Caco-2 (cell line): ENCODE data around the gene DDX50. TPM values are rescaled to one million over a fixed set of nuclear protein-coding genes. Genes with fewer than 3 reads are reported as not detected.

Experiments
- BruUV-seq: library from RNA; stranded (reverse); fragments of 400-500 nt; replicated peaks from 2 replicates; lab custom pipeline; 2021; lab: Mats Ljungman, UMichigan
- CTCF ChIA-PET: fragments of 300-600 bp; sonication (Branson Sonifier 250); formaldehyde crosslinking; loops from one replicate; lab custom pipeline; 2022; ENCODE audit warnings: antibody characterized with exemption; lab: Charles Lee
- POLR2A ChIA-PET: fragments of 300-600 bp; sonication (Branson Sonifier 250); formaldehyde crosslinking; loops from one replicate; lab custom pipeline; 2022; ENCODE audit warnings: antibody characterized with exemption; lab: Charles Lee
- DNase-seq, 2 experiments: peaks; one replicate each; pipeline versions ENCODE4 v3.0.0 to v3.0.0-alpha.2; 2020 to 2022
- H3K27me3 ChIP-seq: replicated peaks from 2 replicates; pipeline ENCODE4 v1.6.0; 2011; ENCODE audit warnings: low read length; ENCODE audit not compliant: control insufficient read depth, insufficient read depth
- H3K36me3 ChIP-seq: 2 replicates; pipeline ENCODE4 v1.5.1; 2011; ENCODE audit warnings: low read length; ENCODE audit not compliant: control insufficient read depth, insufficient read depth
- H3K4me1 ChIP-seq: fragments of 250-450 bp; sonication (Bioruptor Pico); 2 replicates; pipeline ENCODE4 v1.5.1; 2020; ENCODE audit warnings: mild to moderate bottlenecking
- H3K4me3 ChIP-seq: 2 replicates; pipeline ENCODE4 v1.5.1; 2011; ENCODE audit warnings: low read depth, mild to moderate bottlenecking, control low read depth, low read length
- H3K9me3 ChIP-seq: fragments of 250-450 bp; sonication (Bioruptor Pico); 2 replicates; pipeline ENCODE4 v1.5.1; 2020; ENCODE audit warnings: mild to moderate bottlenecking, moderate library complexity
- H3K27ac Mint-ChIP-seq: one replicate; pipeline ENCODE4 v1.8.0; 2022; ENCODE audit warnings: mixed read lengths; ENCODE audit not compliant: unreplicated experiment
- H3K27me3 Mint-ChIP-seq: one replicate; pipeline ENCODE4 v1.8.0; 2022; ENCODE audit warnings: mixed read lengths; ENCODE audit not compliant: insufficient read depth, unreplicated experiment
- H3K36me3 Mint-ChIP-seq: one replicate; pipeline ENCODE4 v1.8.0; 2022; ENCODE audit warnings: mild to moderate bottlenecking, mixed read lengths; ENCODE audit not compliant: insufficient read depth, unreplicated experiment
- H3K4me1 Mint-ChIP-seq: one replicate; pipeline ENCODE4 v1.8.0; 2022; ENCODE audit warnings: low read depth, mixed read lengths; ENCODE audit not compliant: unreplicated experiment
- H3K4me3 Mint-ChIP-seq: one replicate; pipeline ENCODE4 v1.8.0; 2022; ENCODE audit warnings: mild to moderate bottlenecking, moderate library complexity, mixed read lengths; ENCODE audit not compliant: unreplicated experiment
- H3K9me3 Mint-ChIP-seq: one replicate; pipeline ENCODE4 v1.8.0; 2022; ENCODE audit warnings: mixed read lengths; ENCODE audit not compliant: unreplicated experiment
- intact Hi-C: fragments of 100-400 bp; cut with micrococcal nuclease; formaldehyde crosslinking; loops from one replicate; pipeline ENCODE4 v1.10.0; 2022; ENCODE audit not compliant: unreplicated experiment
- total RNA-seq: library from RNA; stranded (reverse); gene quantifications from 2 replicates; pipeline ENCODE4 v1.2.3, GENCODE V29; 2022
- TF ChIP-seq, protein P1 (sequence below), 2 experiments: fragments of 200-600 bp in 1 of 2; IDR thresholded peaks; 1 replicate in 1 of 2; 2 replicates in 1 of 2; pipeline versions ENCODE4 v1.5.1 to v1.8.0; 2011 to 2022; ENCODE audit warnings: antibody characterized with exemption in 1 of 2, control low read depth in 1 of 2, inconsistent platforms in 1 of 2, low read depth in 1 of 2, low read length in 1 of 2, mild to moderate bottlenecking in 1 of 2, moderate library complexity in 1 of 2; ENCODE audit not compliant: insufficient read depth in 1 of 2, severe bottlenecking in 1 of 2, unreplicated experiment in 1 of 2

Gene DDX50
- total RNA-seq, 1 experiment from 2014 or later = 76.7 TPM

GRCh38 chr10:68987611-68988010, 86.5 kb downstream of the DDX50 start:
- Mint-ChIP-seq H3K36me3 (peaks cover 79% of the 10 kb centered on the region), H3K27me3 (no peaks in the 10 kb centered on the region), H3K4me1 (peaks cover 34% of the 10 kb centered on the region), H3K27ac (peak overlapping the region; percentile 90), H3K9me3 (no peaks in the 10 kb centered on the region), H3K4me3 (peak overlapping the region; percentile 81)
- ChIA-PET CTCF (interaction anchor here (0.5 to 1.3 kb wide), 3 partner anchors 17 to 459 kb away, joined by 3 to 5 read pairs (median 4); no protein-coding TSS in a partner anchor), POLR2A (interaction anchor here (0.5 to 0.6 kb wide), 4 partner anchors 20 to 186 kb away, joined by 3 to 5 read pairs (median 3); partner anchors contain the start of gene DDX21)
- Histone ChIP-seq H3K4me3 (no peak overlapping the region), H3K9me3 (no peaks in the 10 kb centered on the region), H3K4me1 (peaks cover 7% of the 10 kb centered on the region; the same call in 1 of the 2 replicates), H3K36me3 (peaks cover 2% of the 10 kb centered on the region; the same call in 1 of the 2 replicates), H3K27me3 (no peaks in the 10 kb centered on the region)
- TF ChIP-seq, protein P1, sequence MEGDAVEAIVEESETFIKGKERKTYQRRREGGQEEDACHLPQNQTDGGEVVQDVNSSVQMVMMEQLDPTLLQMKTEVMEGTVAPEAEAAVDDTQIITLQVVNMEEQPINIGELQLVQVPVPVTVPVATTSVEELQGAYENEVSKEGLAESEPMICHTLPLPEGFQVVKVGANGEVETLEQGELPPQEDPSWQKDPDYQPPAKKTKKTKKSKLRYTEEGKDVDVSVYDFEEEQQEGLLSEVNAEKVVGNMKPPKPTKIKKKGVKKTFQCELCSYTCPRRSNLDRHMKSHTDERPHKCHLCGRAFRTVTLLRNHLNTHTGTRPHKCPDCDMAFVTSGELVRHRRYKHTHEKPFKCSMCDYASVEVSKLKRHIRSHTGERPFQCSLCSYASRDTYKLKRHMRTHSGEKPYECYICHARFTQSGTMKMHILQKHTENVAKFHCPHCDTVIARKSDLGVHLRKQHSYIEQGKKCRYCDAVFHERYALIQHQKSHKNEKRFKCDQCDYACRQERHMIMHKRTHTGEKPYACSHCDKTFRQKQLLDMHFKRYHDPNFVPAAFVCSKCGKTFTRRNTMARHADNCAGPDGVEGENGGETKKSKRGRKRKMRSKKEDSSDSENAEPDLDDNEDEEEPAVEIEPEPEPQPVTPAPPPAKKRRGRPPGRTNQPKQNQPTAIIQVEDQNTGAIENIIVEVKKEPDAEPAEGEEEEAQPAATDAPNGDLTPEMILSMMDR (IDR thresholded peaks at IDR 0.05; ENCODE audit: insufficient read depth in 1 of 2, low read depth in 1 of 2, low read length in 1 of 2, severe bottlenecking in 1 of 2, unreplicated experiment in 1 of 2) = no peak
- intact Hi-C loops = loop anchor here (1.0 kb wide), 4 partner anchors 74 to 235 kb away; no protein-coding TSS in a partner anchor
- no TSS peak for BruUV-seq
- no peak for DNase-seq

DNA sequence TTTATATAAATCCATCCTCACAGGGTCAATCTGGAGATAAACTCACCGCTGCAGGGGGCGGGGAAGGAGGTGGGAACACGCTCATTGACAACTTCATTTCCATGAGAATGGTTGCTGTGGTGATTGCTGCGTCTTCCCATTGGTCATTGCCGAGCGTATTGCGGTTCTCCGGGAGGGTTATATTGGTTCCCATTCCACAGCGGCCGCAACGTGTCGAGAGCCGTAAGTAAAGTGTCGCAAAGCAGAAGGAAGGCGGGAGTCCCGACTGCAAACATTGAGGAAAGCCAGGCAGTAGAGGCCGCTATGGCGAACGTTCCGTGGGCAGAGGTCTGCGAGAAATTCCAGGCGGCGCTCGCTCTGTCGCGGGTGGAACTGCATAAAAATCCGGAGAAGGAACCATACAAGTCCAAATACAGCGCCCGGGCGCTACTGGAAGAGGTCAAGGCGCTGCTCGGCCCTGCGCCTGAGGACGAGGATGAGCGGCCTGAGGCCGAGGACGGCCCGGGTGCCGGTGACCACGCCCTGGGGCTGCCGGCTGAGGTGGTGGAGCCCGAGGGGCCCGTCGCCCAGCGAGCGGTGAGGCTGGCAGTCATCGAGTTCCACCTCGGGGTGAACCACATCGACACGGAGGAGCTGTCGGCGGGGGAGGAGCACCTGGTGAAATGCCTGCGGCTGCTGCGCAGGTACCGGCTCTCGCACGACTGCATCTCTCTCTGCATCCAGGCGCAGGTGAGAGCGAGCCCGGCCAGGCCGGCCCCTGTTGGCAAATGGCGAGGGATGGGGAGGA, 87.6 kb downstream of the DDX50 start, which contains the start of gene KIFBP:
Gene KIFBP, plus strand, starts transcription at position 274 of the 787 bp plus-strand sequence. Its CDS starts 30 bp downstream, at position 304.
- no peaks in the 10 kb centered on the region for H3K36me3 ChIP-seq
- peak; percentile 99 for DNase-seq
- intact Hi-C loops = loop anchor here (1.0 kb wide), 4 partner anchors 73 to 234 kb away; no protein-coding TSS in a partner anchor
- H3K27ac Mint-ChIP-seq = peak within 1 kb of the TSS; percentile 90
- H3K4me1 Mint-ChIP-seq = peaks cover 41% of the 10 kb centered on the region
- H3K4me3 ChIP-seq = peak within 1 kb of the TSS; percentile 76
- H3K36me3 Mint-ChIP-seq = peaks cover 71% of the 10 kb centered on the region
- TF ChIP-seq, protein P1 (IDR thresholded peaks at IDR 0.05; ENCODE audit: insufficient read depth in 1 of 2, low read depth in 1 of 2, low read length in 1 of 2, severe bottlenecking in 1 of 2, unreplicated experiment in 1 of 2) = peak; percentile 67 to 86
- BruUV-seq = TSS peak; percentile 46
- ChIA-PET POLR2A (interaction anchor here (1.7 kb wide), 1 partner anchor 33 kb away, joined by 5 read pairs; the partner anchor contains the start of gene DDX21), CTCF (interaction anchor here (1.0 to 1.3 kb wide), 2 partner anchors 8 to 16 kb away, joined by 3 read pairs; no protein-coding TSS in a partner anchor)
- no peaks in the 10 kb centered on the region for H3K27me3 Mint-ChIP-seq
- H3K9me3 Mint-ChIP-seq = no peaks in the 10 kb centered on the region
- H3K27me3 ChIP-seq = no peaks in the 10 kb centered on the region
- H3K9me3 ChIP-seq = no peaks in the 10 kb centered on the region
- peaks cover 7% of the 10 kb centered on the region; the same call in 1 of the 2 replicates for H3K4me1 ChIP-seq
- peak within 1 kb of the TSS; percentile 81 for H3K4me3 Mint-ChIP-seq

DNA sequence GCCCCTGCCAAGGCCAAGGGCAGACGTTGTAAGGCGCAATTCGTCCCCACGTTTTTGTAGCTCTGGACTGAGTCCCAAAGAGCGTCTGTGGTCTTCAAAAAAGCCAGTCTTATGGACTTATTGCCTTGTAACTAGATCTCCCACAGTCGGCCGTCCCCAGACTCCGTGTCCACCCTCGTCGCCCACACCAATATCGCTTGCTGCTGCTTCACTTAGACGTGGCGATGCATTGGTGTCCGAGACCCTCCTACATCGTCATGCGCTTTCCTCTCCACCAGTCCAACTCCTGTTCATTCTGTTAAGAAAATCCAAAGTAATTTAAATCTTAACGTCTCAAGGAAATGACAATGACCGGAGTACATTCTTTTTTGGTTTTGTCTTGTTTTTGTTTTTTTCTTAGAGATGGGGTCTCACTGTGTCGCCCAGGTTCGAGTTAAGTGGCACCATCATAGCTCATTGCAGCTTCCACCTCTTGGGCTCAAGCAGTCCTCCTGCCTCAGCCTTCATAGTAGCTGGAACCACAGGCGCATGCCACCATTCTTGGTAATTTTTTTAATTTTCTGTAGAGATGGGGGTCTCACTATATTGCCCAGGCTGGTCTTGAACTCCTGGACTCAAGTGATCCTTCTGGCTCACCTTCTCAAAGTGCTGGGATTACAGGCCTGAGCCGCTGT, 88.3 kb downstream of the DDX50 start:
- DNase-seq = no peak
- TF ChIP-seq, protein P1 (IDR thresholded peaks at IDR 0.05; ENCODE audit: insufficient read depth in 1 of 2, low read depth in 1 of 2, low read length in 1 of 2, severe bottlenecking in 1 of 2, unreplicated experiment in 1 of 2) = no peak
- POLR2A ChIA-PET = interaction anchor here (1.7 kb wide), 1 partner anchor 33 kb away, joined by 5 read pairs; the partner anchor contains the start of gene DDX21
- Mint-ChIP-seq H3K36me3 (peaks cover 64% of the 10 kb centered on the region), H3K4me3 (peak overlapping the region; percentile 81), H3K9me3 (no peaks in the 10 kb centered on the region), H3K4me1 (peaks cover 34% of the 10 kb centered on the region), H3K27ac (peak overlapping the region; percentile 90), H3K27me3 (no peaks in the 10 kb centered on the region)
- no peaks in the 10 kb centered on the region for H3K27me3 ChIP-seq
- no peaks in the 10 kb centered on the region for H3K9me3 ChIP-seq
- CTCF ChIA-PET = interaction anchor here (1.0 kb wide), 1 partner anchor 8 kb away, joined by 3 read pairs; no protein-coding TSS in a partner anchor
- intact Hi-C loops = no loop called here
- peak overlapping the region; percentile 76 for H3K4me3 ChIP-seq
- H3K4me1 ChIP-seq = no peaks in the 10 kb centered on the region
- BruUV-seq = no TSS peak
- no peaks in the 10 kb centered on the region for H3K36me3 ChIP-seq
